Subcutaneous adipose tissue (tissue), 4 donors: Measurements from ENCODE around the gene APOBEC3G. TPM values are rescaled to one million over a fixed set of nuclear protein-coding genes. Genes with fewer than 3 reads are reported as not detected.

Experiments used
- total RNA-seq, 4 donors: library from RNA; depleted of rRNA; stranded (reverse); fragments of >200 nt; gene quantifications; one replicate each; pipeline ENCODE4 v1.1.0, GENCODE V29; 2016
- TF ChIP-seq, protein P1 (sequence below): fragments of 450-650 bp; IDR thresholded peaks from one replicate; pipeline ENCODE4 v1.5.1; 2016; ENCODE audit warnings: low read depth, mild to moderate bottlenecking, control low read depth, antibody characterized with exemption, moderate library complexity

The APOBEC3G gene
- total RNA-seq, 4 donors from 2014 or later: 2.6 to 16.1 (median 8.9) TPM

DNA sequence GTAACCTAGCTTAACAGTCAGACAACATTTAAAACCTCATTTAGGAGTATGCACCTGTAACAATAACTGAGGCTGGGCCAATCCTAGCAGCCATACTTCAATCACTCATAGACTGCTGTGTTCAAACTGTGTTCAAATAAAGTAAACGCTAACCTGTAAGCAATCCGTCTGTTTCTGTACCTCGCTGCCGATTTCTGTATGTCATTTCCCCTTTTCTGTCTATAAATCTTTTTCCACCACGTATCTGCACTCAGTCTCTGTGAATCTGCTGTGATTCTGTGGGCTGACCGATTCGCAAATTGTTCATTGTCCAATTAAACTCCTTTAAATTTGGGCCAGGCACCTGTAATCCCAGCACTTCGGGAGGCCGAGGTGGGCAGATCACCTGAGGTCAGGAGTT lies 32.3 kb downstream of the APOBEC3G start:
- TF ChIP-seq, protein P1, sequence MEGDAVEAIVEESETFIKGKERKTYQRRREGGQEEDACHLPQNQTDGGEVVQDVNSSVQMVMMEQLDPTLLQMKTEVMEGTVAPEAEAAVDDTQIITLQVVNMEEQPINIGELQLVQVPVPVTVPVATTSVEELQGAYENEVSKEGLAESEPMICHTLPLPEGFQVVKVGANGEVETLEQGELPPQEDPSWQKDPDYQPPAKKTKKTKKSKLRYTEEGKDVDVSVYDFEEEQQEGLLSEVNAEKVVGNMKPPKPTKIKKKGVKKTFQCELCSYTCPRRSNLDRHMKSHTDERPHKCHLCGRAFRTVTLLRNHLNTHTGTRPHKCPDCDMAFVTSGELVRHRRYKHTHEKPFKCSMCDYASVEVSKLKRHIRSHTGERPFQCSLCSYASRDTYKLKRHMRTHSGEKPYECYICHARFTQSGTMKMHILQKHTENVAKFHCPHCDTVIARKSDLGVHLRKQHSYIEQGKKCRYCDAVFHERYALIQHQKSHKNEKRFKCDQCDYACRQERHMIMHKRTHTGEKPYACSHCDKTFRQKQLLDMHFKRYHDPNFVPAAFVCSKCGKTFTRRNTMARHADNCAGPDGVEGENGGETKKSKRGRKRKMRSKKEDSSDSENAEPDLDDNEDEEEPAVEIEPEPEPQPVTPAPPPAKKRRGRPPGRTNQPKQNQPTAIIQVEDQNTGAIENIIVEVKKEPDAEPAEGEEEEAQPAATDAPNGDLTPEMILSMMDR: no peak

- TF ChIP-seq, protein P1: no peak
Measured at GRCh38 chr22:39110631-39111561, 33.8 kb downstream of the APOBEC3G start.

- TF ChIP-seq, protein P1: no peak
Measured at GRCh38 chr22:39114112-39114511, 37.0 kb downstream of the APOBEC3G start.

GRCh38 chr22:39115570-39115969 lies 38.5 kb downstream of the APOBEC3G start:
- TF ChIP-seq, protein P1: no peak

- TF ChIP-seq, protein P1: no peak
Measured at GRCh38 chr22:39115977-39116621, 39.0 kb downstream of the APOBEC3G start.

GRCh38 chr22:39117585-39118191 lies 40.6 kb downstream of the APOBEC3G start:
- TF ChIP-seq, protein P1: no peak

DNA sequence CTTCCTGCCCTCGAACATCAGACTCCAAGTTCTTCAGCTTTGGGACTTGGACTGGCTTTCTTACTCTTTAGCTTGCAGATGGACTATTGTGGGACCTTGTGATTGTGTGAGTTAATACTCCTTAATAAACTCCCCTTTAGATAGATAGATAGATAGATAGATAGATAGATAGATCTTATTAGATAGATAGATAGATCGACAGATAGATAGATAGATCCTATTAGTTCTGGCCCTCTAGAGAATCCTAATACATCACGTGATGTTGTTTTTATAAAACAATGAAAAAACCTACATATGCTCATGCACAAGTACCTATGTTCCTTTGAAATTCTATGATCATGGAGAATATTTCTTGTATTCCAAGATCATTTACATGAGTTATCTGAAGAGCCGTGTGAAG lies 43.9 kb downstream of the APOBEC3G start:
- TF ChIP-seq, protein P1: no peak
